Panc1 (cell line): ENCODE data around the gene SENP7. TPM values are rescaled to one million over a fixed set of nuclear protein-coding genes. Genes with fewer than 3 reads are reported as not detected.

Experiments
- ATAC-seq: fragments of 200-7000 bp; cut with Tn5 transposase; 2 replicates; pipeline ENCODE4 v1.9.1; 2020; ENCODE audit warnings: mild to moderate bottlenecking, moderate library complexity
- BruUV-seq: library from RNA; stranded (reverse); fragments of 400-500 nt; replicated peaks from 2 replicates; lab custom pipeline; 2021; lab: Mats Ljungman, UMichigan
- CTCF ChIA-PET: fragments of 300-600 bp; sonication (Branson Sonifier 250); formaldehyde crosslinking; loops from one replicate; lab custom pipeline; 2022; ENCODE audit warnings: antibody characterized with exemption; lab: Charles Lee
- POLR2A ChIA-PET: fragments of 300-600 bp; sonication (Branson Sonifier 250); formaldehyde crosslinking; loops from one replicate; lab custom pipeline; 2022; ENCODE audit warnings: antibody characterized with exemption; lab: Charles Lee
- DNase-seq: peaks from one replicate; pipeline ENCODE4 v3.0.0-alpha.2; 2010; ENCODE audit warnings: low read depth, low spot score
- H3K27ac ChIP-seq: 2 replicates; pipeline ENCODE4 v1.5.1; 2011; ENCODE audit warnings: mild to moderate bottlenecking, low read length, inconsistent platforms
- H3K27me3 ChIP-seq: fragments of 200-500 bp; sonication (Bioruptor generic); 2 replicates; pipeline ENCODE4 v1.6.0; 2014; ENCODE audit warnings: low read length, inconsistent platforms; ENCODE audit not compliant: control insufficient read depth, insufficient read depth
- H3K36me3 ChIP-seq: fragments of 200-500 bp; sonication (Bioruptor generic); 2 replicates; pipeline ENCODE4 v1.5.1; 2014; ENCODE audit warnings: inconsistent platforms, mild to moderate bottlenecking, low read length, moderate library complexity; ENCODE audit not compliant: control insufficient read depth, insufficient read depth
- H3K4me1 ChIP-seq: 2 replicates; pipeline ENCODE4 v1.5.1; 2011; ENCODE audit warnings: inconsistent platforms, mild to moderate bottlenecking, low read length, moderate library complexity; ENCODE audit not compliant: control insufficient read depth, insufficient read depth
- H3K4me3 ChIP-seq, 2 experiments: 2 replicates each; pipeline ENCODE4 v1.5.1; 2011 to 2012; ENCODE audit warnings: low read depth in 2 of 2, low read length in 2 of 2, mild to moderate bottlenecking in 2 of 2, inconsistent platforms in 1 of 2, moderate library complexity in 1 of 2
- H3K9me3 ChIP-seq: fragments of 200-500 bp; sonication (Bioruptor generic); 2 replicates; pipeline ENCODE4 v1.5.1; 2014; ENCODE audit warnings: low read depth, mild to moderate bottlenecking, inconsistent platforms, low read length, moderate library complexity; ENCODE audit not compliant: control insufficient read depth, insufficient read depth
- CTCF ChIP-seq: fragments of 450-650 bp; IDR thresholded peaks from 2 replicates; pipeline ENCODE4 v1.5.1; 2017; ENCODE audit warnings: mild to moderate bottlenecking
- POLR2AphosphoS5 ChIP-seq: IDR thresholded peaks from 2 replicates; pipeline ENCODE4 v1.6.1; 2012; ENCODE audit warnings: mild to moderate bottlenecking, low read depth, low read length, moderate library complexity
- REST ChIP-seq, 2 experiments: IDR thresholded peaks; 2 replicates each; pipeline ENCODE4 v1.6.1; 2011 to 2012; ENCODE audit warnings: low read depth in 2 of 2, control low read depth in 1 of 2, low read length in 1 of 2, mild to moderate bottlenecking in 1 of 2, moderate library complexity in 1 of 2; ENCODE audit not compliant: insufficient read depth in 1 of 2
- SIN3A ChIP-seq: IDR thresholded peaks from 2 replicates; pipeline ENCODE4 v1.6.1; 2012; ENCODE audit warnings: low read depth, mild to moderate bottlenecking, low read length, moderate library complexity, borderline replicate concordance; ENCODE audit not compliant: insufficient read depth
- TCF7L2 ChIP-seq: IDR thresholded peaks from 2 replicates; pipeline ENCODE4 v1.6.1; 2011; ENCODE audit warnings: mild to moderate bottlenecking, low read depth, low read length, inconsistent platforms
- in situ Hi-C: cut with HindIII; loops from 2 replicates; pipeline ENCODE4 v1.10.0; 2016; ENCODE audit warnings: low sequenced_read_pairs, low pct_unique_long_range_greater_than_20kb
- intact Hi-C: fragments of 100-400 bp; cut with micrococcal nuclease; formaldehyde crosslinking; loops from one replicate; pipeline ENCODE4 v1.10.0; 2022; ENCODE audit not compliant: unreplicated experiment
- total RNA-seq: library from RNA; stranded (reverse); gene quantifications from one replicate; pipeline ENCODE4 v1.2.1, GENCODE V29; 2021; ENCODE audit not compliant: unreplicated experiment

Gene SENP7
- total RNA-seq, 1 experiment from 2014 or later: 10.1 TPM

- DNase-seq (no peak), ATAC-seq (no peak)
- TF ChIP-seq POLR2AphosphoS5 (no peak), REST (IDR thresholded peaks at IDR 0.05; ENCODE audit: insufficient read depth in 1 of 2, low read depth in 2 of 2, low read length in 1 of 2) (no peak), SIN3A (no peak), TCF7L2 (no peak)
- Histone ChIP-seq H3K9me3 (no peaks in the 10 kb centered on the region), H3K27me3 (no peaks in the 10 kb centered on the region; the same call in 1 of the 2 replicates), H3K27ac (no peak overlapping the region), H3K4me1 (no peaks in the 10 kb centered on the region), H3K4me3 (no peak overlapping the region), H3K36me3 (no peaks in the 10 kb centered on the region)
- CTCF ChIA-PET: interaction anchor here (0.7 kb wide), 1 partner anchor 33 kb away, joined by 3 read pairs; no protein-coding TSS in a partner anchor
- intact Hi-C loops: no loop called here
- BruUV-seq: no TSS peak
- POLR2A ChIA-PET: no interaction called here
- in situ Hi-C loops: no loop called here
These were observed 14.4 kb upstream of the SENP7 start for GRCh38 chr3:101527441-101527840.

- no peak overlapping the region for H3K4me3 ChIP-seq
- no peaks in the 10 kb centered on the region for H3K4me1 ChIP-seq
- ChIA-PET CTCF (no interaction called here), POLR2A (no interaction called here)
- H3K27ac ChIP-seq: no peak overlapping the region
- no peak for DNase-seq
- TF ChIP-seq POLR2AphosphoS5 (no peak), TCF7L2 (no peak), SIN3A (no peak), CTCF (no peak), REST (IDR thresholded peaks at IDR 0.05; ENCODE audit: insufficient read depth in 1 of 2, low read depth in 2 of 2, low read length in 1 of 2) (no peak)
- H3K9me3 ChIP-seq: no peaks in the 10 kb centered on the region
- in situ Hi-C loops: no loop called here
- intact Hi-C loops: no loop called here
- no TSS peak for BruUV-seq
- no peak for ATAC-seq
- no peaks in the 10 kb centered on the region for H3K27me3 ChIP-seq
- no peaks in the 10 kb centered on the region for H3K36me3 ChIP-seq
These were observed 8.2 kb upstream of the SENP7 start for GRCh38 chr3:101521211-101521701.
